Activated naive CD8-positive, alpha-beta T cell treated with anti-CD3 and anti-CD28 coated beads, Interleukin-2, amount 10 ng/mL, durations not matched to agents 7 days and 5 days (primary cell): ENCODE results near the gene FLVCR2. TPM values are rescaled to one million over a fixed set of nuclear protein-coding genes. Genes with fewer than 3 reads are reported as not detected.

ENCODE experiments used
- ATAC-seq: fragments of 150-1000 bp; cut with Tn5 transposase; one replicate; pipeline ENCODE4 v1.10.0; 2021; ENCODE audit warnings: low read depth, moderate library complexity
- POLR2A ChIA-PET: fragments of 350-600 bp; sonication (Branson Sonifier 250); formaldehyde crosslinking; loops from one replicate; lab custom pipeline; 2021; ENCODE audit warnings: antibody characterized with exemption; lab: Charles Lee
- DNase-seq: peaks from one replicate; pipeline ENCODE4 v3.0.0; 2021
- H3K27ac Mint-ChIP-seq: one replicate; pipeline ENCODE4 v1.8.0; 2022; ENCODE audit warnings: mild to moderate bottlenecking, mixed read lengths
- H3K27me3 Mint-ChIP-seq: one replicate; pipeline ENCODE4 v1.8.0; 2022; ENCODE audit warnings: mild to moderate bottlenecking, moderate library complexity, mixed read lengths
- H3K36me3 Mint-ChIP-seq: one replicate; pipeline ENCODE4 v1.8.0; 2021; ENCODE audit warnings: mild to moderate bottlenecking, mixed read lengths
- H3K4me1 Mint-ChIP-seq: one replicate; pipeline ENCODE4 v1.8.0; 2021; ENCODE audit warnings: mixed read lengths
- H3K4me3 Mint-ChIP-seq: one replicate; pipeline ENCODE4 v1.8.0; 2022; ENCODE audit warnings: mild to moderate bottlenecking, moderate library complexity, mixed read lengths
- H3K9me3 Mint-ChIP-seq: one replicate; pipeline ENCODE4 v1.8.0; 2021; ENCODE audit warnings: mixed read lengths
- total RNA-seq, 2 experiments: library from RNA; stranded (reverse); gene quantifications; one replicate each; pipeline ENCODE4 v1.2.3, GENCODE V29; 2021

The FLVCR2 gene
- total RNA-seq, 2 experiments from 2014 or later = 0.74 to 5.0 TPM

GRCh38 chr14:75562089-75562488 is 16.3 kb upstream of the FLVCR2 start:
- Mint-ChIP-seq H3K27me3 (no peaks in the 10 kb centered on the region), H3K9me3 (no peaks in the 10 kb centered on the region), H3K4me3 (no peak overlapping the region), H3K36me3 (no peaks in the 10 kb centered on the region), H3K4me1 (peaks cover 45% of the 10 kb centered on the region), H3K27ac (no peak overlapping the region)
- DNase-seq = no peak
- no peak for ATAC-seq
- POLR2A ChIA-PET = interaction anchor here (3.2 kb wide), 1 partner anchor 40 kb away, joined by 10 read pairs; the partner anchor contains the start of gene BATF

DNA sequence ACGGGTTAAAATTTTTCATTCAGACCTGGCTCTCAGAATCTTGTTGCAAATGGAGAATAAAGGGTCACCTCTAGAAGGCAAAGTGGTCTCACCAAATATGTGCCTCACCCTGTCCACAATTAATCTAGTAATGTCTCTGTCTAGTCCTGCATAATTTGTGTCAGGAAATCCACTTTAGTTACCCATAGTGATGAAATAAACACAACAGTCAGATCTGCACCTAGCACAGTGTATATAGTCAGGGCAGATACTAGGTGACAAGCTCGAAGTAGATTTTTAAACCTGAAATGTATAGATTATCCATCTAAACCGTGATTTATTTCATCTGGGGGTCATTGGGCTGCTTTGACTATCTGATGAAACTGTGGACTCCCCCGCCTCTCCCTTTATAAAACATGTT is 15.9 kb upstream of the FLVCR2 start:
- no peaks in the 10 kb centered on the region for H3K27me3 Mint-ChIP-seq
- ATAC-seq (no peak), DNase-seq (no peak)
- POLR2A ChIA-PET = interaction anchor here (3.2 kb wide), 1 partner anchor 40 kb away, joined by 10 read pairs; the partner anchor contains the start of gene BATF
- no peaks in the 10 kb centered on the region for H3K9me3 Mint-ChIP-seq
- peaks cover 45% of the 10 kb centered on the region for H3K4me1 Mint-ChIP-seq
- no peak overlapping the region for H3K27ac Mint-ChIP-seq
- no peaks in the 10 kb centered on the region for H3K36me3 Mint-ChIP-seq
- H3K4me3 Mint-ChIP-seq = no peak overlapping the region

GRCh38 chr14:75563931-75564330 is 14.5 kb upstream of the FLVCR2 start:
- no peaks in the 10 kb centered on the region for H3K27me3 Mint-ChIP-seq
- no peak overlapping the region for H3K27ac Mint-ChIP-seq
- no peak for DNase-seq
- H3K4me3 Mint-ChIP-seq = no peak overlapping the region
- H3K9me3 Mint-ChIP-seq = no peaks in the 10 kb centered on the region
- H3K4me1 Mint-ChIP-seq = peaks cover 46% of the 10 kb centered on the region
- ATAC-seq = no peak
- no peaks in the 10 kb centered on the region for H3K36me3 Mint-ChIP-seq
- POLR2A ChIA-PET = no interaction called here

- Mint-ChIP-seq H3K9me3 (no peaks in the 10 kb centered on the region), H3K4me3 (no peak overlapping the region), H3K27me3 (no peaks in the 10 kb centered on the region), H3K27ac (no peak overlapping the region), H3K36me3 (no peaks in the 10 kb centered on the region), H3K4me1 (peaks cover 39% of the 10 kb centered on the region)
- DNase-seq = no peak
- no peak for ATAC-seq
- POLR2A ChIA-PET = no interaction called here
Observed at GRCh38 chr14:75565056-75565455, 13.4 kb upstream of the FLVCR2 start.

DNA sequence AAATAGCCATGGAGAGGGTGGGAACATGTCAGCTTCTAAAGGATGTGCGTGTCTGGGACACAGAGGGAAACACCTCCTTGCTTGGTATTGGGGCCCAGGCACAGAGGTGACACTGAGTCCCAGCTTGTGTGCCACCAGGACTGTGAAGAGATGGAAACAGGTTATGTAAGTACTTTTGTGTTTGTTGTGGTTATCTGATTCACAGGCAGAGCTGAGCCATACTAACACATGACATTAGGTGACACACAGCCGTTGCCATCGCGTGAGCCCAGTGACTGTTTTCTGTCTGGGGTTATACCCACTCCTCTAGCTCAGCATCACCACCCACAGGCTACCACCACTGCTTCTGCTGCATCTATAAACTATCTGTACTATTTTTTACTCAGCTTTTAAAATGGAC is 12.1 kb upstream of the FLVCR2 start:
- DNase-seq = no peak
- ATAC-seq = peak; percentile 92
- Mint-ChIP-seq H3K27ac (peak overlapping the region; percentile 82), H3K4me1 (peaks cover 29% of the 10 kb centered on the region), H3K36me3 (no peaks in the 10 kb centered on the region), H3K9me3 (no peaks in the 10 kb centered on the region), H3K27me3 (no peaks in the 10 kb centered on the region), H3K4me3 (peak overlapping the region; percentile 39)
- POLR2A ChIA-PET = interaction anchor here (0.9 to 1.2 kb wide), 2 partner anchors 24 to 47 kb away, joined by 3 read pairs; no protein-coding TSS in a partner anchor

DNA sequence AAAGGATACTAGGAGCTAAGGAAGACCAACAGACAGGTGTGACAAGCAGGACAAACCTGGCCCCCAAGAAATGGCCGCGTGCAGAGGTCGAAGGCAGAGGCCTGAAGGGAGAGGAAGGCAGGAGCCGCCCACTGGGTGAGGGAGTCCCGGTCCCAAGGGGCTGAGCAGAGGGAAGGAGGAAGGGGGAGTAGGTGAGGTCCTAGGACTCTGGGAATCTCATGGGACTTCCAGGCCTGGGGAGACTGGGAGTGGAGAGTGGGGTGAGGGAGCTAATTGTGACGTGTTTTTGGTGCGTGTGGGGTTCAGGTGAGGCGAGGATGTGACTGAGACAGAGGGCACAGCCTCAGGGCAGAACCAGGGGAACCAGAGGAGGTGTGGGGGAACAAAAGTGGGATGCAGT is 11.7 kb upstream of the FLVCR2 start:
- Mint-ChIP-seq H3K4me3 (no peak overlapping the region), H3K36me3 (no peaks in the 10 kb centered on the region), H3K27me3 (peaks cover 4% of the 10 kb centered on the region), H3K27ac (peak overlapping the region; percentile 82), H3K4me1 (peaks cover 27% of the 10 kb centered on the region), H3K9me3 (no peaks in the 10 kb centered on the region)
- POLR2A ChIA-PET = interaction anchor here (0.9 to 1.2 kb wide), 2 partner anchors 24 to 47 kb away, joined by 3 read pairs; no protein-coding TSS in a partner anchor
- no peak for ATAC-seq
- DNase-seq = no peak

DNA sequence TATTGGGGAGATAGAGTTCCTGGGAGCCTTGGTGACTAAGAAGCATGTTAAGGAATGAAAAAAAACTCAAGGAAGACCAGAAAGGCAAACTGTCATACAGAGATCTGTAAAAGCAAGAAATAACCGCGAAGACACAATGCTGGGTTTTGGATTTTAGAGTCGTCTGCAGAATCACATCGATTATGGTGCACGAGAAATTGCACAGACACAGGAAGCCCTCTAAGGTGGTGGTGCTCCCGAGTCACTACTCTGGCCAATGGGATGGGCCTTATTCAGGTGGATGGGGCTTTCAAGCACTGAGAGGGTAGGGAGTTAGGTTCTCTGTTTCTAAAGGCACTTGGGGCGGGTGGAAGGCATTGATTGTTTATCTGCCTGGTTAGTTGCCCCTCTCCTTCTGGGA is 10.3 kb upstream of the FLVCR2 start:
- Mint-ChIP-seq H3K4me3 (no peak overlapping the region), H3K4me1 (peaks cover 25% of the 10 kb centered on the region), H3K9me3 (no peaks in the 10 kb centered on the region), H3K36me3 (no peaks in the 10 kb centered on the region), H3K27me3 (peaks cover 6% of the 10 kb centered on the region), H3K27ac (peak overlapping the region; percentile 14)
- no peak for ATAC-seq
- POLR2A ChIA-PET = no interaction called here
- no peak for DNase-seq

GRCh38 chr14:75568791-75569190 is 9.6 kb upstream of the FLVCR2 start:
- Mint-ChIP-seq H3K4me1 (peaks cover 25% of the 10 kb centered on the region), H3K9me3 (no peaks in the 10 kb centered on the region), H3K4me3 (no peak overlapping the region), H3K27ac (no peak overlapping the region), H3K27me3 (peaks cover 6% of the 10 kb centered on the region), H3K36me3 (no peaks in the 10 kb centered on the region)
- DNase-seq (no peak), ATAC-seq (no peak)
- POLR2A ChIA-PET = no interaction called here

- Mint-ChIP-seq H3K27me3 (peaks cover 10% of the 10 kb centered on the region), H3K4me3 (no peak overlapping the region), H3K9me3 (no peaks in the 10 kb centered on the region), H3K36me3 (no peaks in the 10 kb centered on the region), H3K27ac (no peak overlapping the region), H3K4me1 (peaks cover 15% of the 10 kb centered on the region)
- DNase-seq (no peak), ATAC-seq (no peak)
- POLR2A ChIA-PET = no interaction called here
Observed at GRCh38 chr14:75570797-75571196, 7.6 kb upstream of the FLVCR2 start.

GRCh38 chr14:75572104-75572503 is 6.3 kb upstream of the FLVCR2 start:
- POLR2A ChIA-PET = interaction anchor here (0.9 to 1.1 kb wide), 2 partner anchors 30 to 142 kb away, joined by 3 read pairs; no protein-coding TSS in a partner anchor
- ATAC-seq = no peak
- Mint-ChIP-seq H3K9me3 (no peaks in the 10 kb centered on the region), H3K4me1 (peaks cover 3% of the 10 kb centered on the region), H3K27me3 (peaks cover 10% of the 10 kb centered on the region), H3K4me3 (no peak overlapping the region), H3K36me3 (no peaks in the 10 kb centered on the region), H3K27ac (no peak overlapping the region)
- DNase-seq = no peak

GRCh38 chr14:75577090-75577489 is 1.3 kb upstream of the FLVCR2 start:
- ATAC-seq (no peak), DNase-seq (no peak)
- H3K27ac Mint-ChIP-seq = no peak overlapping the region
- POLR2A ChIA-PET = interaction anchor here (1.3 kb wide), 1 partner anchor 54 kb away, joined by 5 read pairs; no protein-coding TSS in a partner anchor
- no peak overlapping the region for H3K4me3 Mint-ChIP-seq
- H3K27me3 Mint-ChIP-seq = peaks cover 4% of the 10 kb centered on the region
- no peaks in the 10 kb centered on the region for H3K9me3 Mint-ChIP-seq
- H3K36me3 Mint-ChIP-seq = no peaks in the 10 kb centered on the region
- H3K4me1 Mint-ChIP-seq = peaks cover 7% of the 10 kb centered on the region

GRCh38 chr14:75577729-75578101 is 705 bp upstream of the FLVCR2 start:
- ATAC-seq (peak; percentile 85), DNase-seq (peak; percentile 72)
- POLR2A ChIA-PET = interaction anchor here (1.3 kb wide), 1 partner anchor 55 kb away, joined by 5 read pairs; no protein-coding TSS in a partner anchor
- Mint-ChIP-seq H3K4me3 (peak overlapping the region; percentile 85), H3K9me3 (no peaks in the 10 kb centered on the region), H3K4me1 (peaks cover 7% of the 10 kb centered on the region), H3K27ac (no peak overlapping the region), H3K27me3 (peaks cover 4% of the 10 kb centered on the region), H3K36me3 (no peaks in the 10 kb centered on the region)

DNA sequence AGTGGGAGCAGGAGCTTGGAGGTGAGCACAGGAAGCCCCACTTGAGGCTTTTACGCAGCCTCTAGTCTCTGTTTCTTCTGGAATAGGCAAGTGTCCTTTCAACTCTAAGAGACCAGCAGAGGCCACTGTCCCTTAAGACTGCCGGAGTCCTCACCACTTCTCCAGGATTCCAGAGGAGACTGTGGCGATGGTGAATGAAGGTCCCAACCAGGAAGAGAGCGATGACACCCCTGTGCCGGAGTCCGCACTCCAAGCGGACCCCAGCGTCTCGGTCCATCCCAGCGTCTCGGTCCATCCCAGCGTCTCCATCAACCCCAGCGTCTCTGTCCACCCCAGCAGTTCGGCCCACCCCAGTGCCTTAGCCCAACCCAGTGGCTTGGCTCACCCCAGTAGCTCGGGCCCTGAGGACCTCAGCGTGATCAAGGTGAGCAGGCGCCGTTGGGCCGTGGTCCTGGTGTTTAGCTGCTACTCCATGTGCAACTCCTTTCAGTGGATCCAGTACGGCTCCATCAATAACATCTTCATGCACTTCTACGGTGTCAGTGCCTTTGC is 442 bp downstream of the FLVCR2 start:
- Mint-ChIP-seq H3K9me3 (no peaks in the 10 kb centered on the region), H3K4me3 (peak overlapping the region; percentile 85), H3K36me3 (no peaks in the 10 kb centered on the region), H3K27me3 (peaks cover 4% of the 10 kb centered on the region), H3K27ac (no peak overlapping the region), H3K4me1 (peaks cover 7% of the 10 kb centered on the region)
- POLR2A ChIA-PET = interaction anchor here (0.6 to 1.1 kb wide), 2 partner anchors 82 to 399 kb away, joined by 3 read pairs; partner anchors contain the start of genes ERG28 and TTLL5
- no peak for ATAC-seq
- no peak for DNase-seq

DNA sequence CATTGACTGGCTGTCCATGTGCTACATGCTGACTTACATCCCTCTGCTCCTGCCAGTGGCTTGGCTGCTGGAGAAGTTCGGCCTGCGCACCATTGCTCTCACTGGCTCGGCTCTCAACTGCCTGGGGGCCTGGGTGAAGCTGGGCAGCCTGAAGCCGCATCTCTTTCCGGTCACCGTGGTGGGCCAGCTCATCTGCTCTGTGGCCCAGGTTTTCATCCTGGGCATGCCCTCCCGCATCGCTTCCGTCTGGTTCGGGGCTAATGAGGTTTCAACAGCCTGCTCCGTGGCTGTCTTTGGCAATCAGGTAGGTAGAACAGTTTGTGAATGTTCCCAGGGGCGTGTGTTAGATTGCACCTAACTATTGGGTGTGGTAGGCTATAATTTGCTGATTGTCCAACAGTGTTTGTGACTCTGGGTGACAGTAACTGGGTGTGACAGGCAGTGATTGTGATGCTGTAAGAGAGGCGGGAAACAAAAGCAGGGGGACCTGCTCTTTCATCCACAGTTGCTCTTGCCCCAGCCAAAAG is 981 bp downstream of the FLVCR2 start:
- POLR2A ChIA-PET = interaction anchor here (1.1 kb wide), 1 partner anchor 81 kb away, joined by 3 read pairs; the partner anchor contains the start of genes ERG28 and TTLL5
- Mint-ChIP-seq H3K9me3 (no peaks in the 10 kb centered on the region), H3K36me3 (no peaks in the 10 kb centered on the region), H3K27ac (no peak overlapping the region), H3K4me1 (peaks cover 7% of the 10 kb centered on the region), H3K27me3 (peaks cover 4% of the 10 kb centered on the region), H3K4me3 (peak overlapping the region; percentile 36)
- ATAC-seq (no peak), DNase-seq (no peak)
